Testis (tissue), 3 donors: ENCODE data around the gene LPP. TPM values are rescaled to one million over a fixed set of nuclear protein-coding genes. Genes with fewer than 3 reads are reported as not detected.

Source experiments
- DNase-seq: peaks from one replicate; pipeline ENCODE4 v3.0.0-alpha.2; 2019
- H3K27ac ChIP-seq, 2 donors: fragments of 200-600 bp; sonication (generic); one replicate each; pipeline ENCODE4 v1.5.1; 2019
- H3K27me3 ChIP-seq: fragments of 200-600 bp; sonication (generic); one replicate; pipeline ENCODE4 v1.5.1; 2019
- H3K36me3 ChIP-seq: fragments of 200-600 bp; sonication (generic); one replicate; pipeline ENCODE4 v1.5.1; 2017; ENCODE audit warnings: low read depth; ENCODE audit errors: missing control alignments
- H3K4me1 ChIP-seq: fragments of 200-600 bp; sonication (generic); one replicate; pipeline ENCODE4 v1.5.1; 2019
- H3K4me3 ChIP-seq, 2 donors: fragments of 200-600 bp; sonication (generic); one replicate each; pipeline ENCODE4 v1.5.1; 2017 to 2019
- H3K9me3 ChIP-seq: fragments of 200-600 bp; sonication (generic); one replicate; pipeline ENCODE4 v1.5.1; 2017
- CTCF ChIP-seq, 3 experiments: fragments of 450-650 bp in 2 of 3; fragments of 200-600 bp in 1 of 3; sonication (generic) in 1 of 3; IDR thresholded peaks; one replicate each; pipeline ENCODE4 v1.5.1; 2016 to 2019; ENCODE audit warnings: antibody characterized with exemption in 3 of 3, mild to moderate bottlenecking in 2 of 3, moderate library complexity in 1 of 3
- POLR2A ChIP-seq: fragments of 450-650 bp; IDR thresholded peaks from one replicate; pipeline ENCODE4 v1.6.1; 2017; ENCODE audit warnings: antibody characterized with exemption, mild to moderate bottlenecking, moderate library complexity
- WGBS, 2 donors: methylation state at CpG; one replicate each; pipeline ENCODE4 v1.1.5; 2018; 5-methylcytosine and 5-hydroxymethylcytosine counted together
- intact Hi-C: fragments of 100-400 bp; cut with DNase I; formaldehyde crosslinking; loops from one replicate; pipeline ENCODE4 v1.15.1; 2023; ENCODE audit warnings: low total_unique reads
- polyA plus RNA-seq: library from polyadenylated mRNA; stranded (reverse); fragments of 350-450 nt; fragmentation: Illumina TruSeq; extraction: RNeasy Lipid Tissue Mini Kit (QIAGEN cat#74804); gene quantifications from one replicate; pipeline ENCODE4 v1.2.3, GENCODE V29; 2014; ENCODE audit warnings: low read depth, low replicate concordance; ENCODE audit not compliant: insufficient read depth
- total RNA-seq, 2 donors: library from RNA; depleted of rRNA; stranded (reverse); fragments of >200 nt; gene quantifications; one replicate each; pipeline ENCODE4 v1.2.3, GENCODE V29; 2016

LPP gene
- total and polyA plus RNA-seq, 3 donors from 2014 or later, result 89.9 to 135 (median 132) TPM

GRCh38 chr3:188358787-188359493, 205.0 kb downstream of the LPP start:
- H3K9me3 ChIP-seq, result no peaks in the 10 kb centered on the region
- TF ChIP-seq POLR2A, result no peak
- H3K4me3 ChIP-seq, result no peak overlapping the region
- 81 to 82% methylated on average over 10 of the region's 10 CpGs for WGBS, 2 donors
- intact Hi-C loops, result no loop called here
- no peaks in the 10 kb centered on the region for H3K4me1 ChIP-seq
- no peak overlapping the region for H3K27ac ChIP-seq
- no peak for DNase-seq
- no peaks in the 10 kb centered on the region for H3K36me3 ChIP-seq
- H3K27me3 ChIP-seq, result no peaks in the 10 kb centered on the region

- TF ChIP-seq POLR2A (no peak), CTCF (IDR thresholded peaks at IDR 0.05) (no peak)
- no peaks in the 10 kb centered on the region for H3K27me3 ChIP-seq
- intact Hi-C loops, result no loop called here
- no peaks in the 10 kb centered on the region for H3K4me1 ChIP-seq
- no peak overlapping the region for H3K4me3 ChIP-seq
- no peaks in the 10 kb centered on the region for H3K9me3 ChIP-seq
- no peaks in the 10 kb centered on the region for H3K36me3 ChIP-seq
- WGBS, 2 donors, result 95 to 96% methylated on average over 3 of the region's 3 CpGs
- no peak overlapping the region for H3K27ac ChIP-seq
- no peak for DNase-seq
Observed at GRCh38 chr3:188360364-188360881, 206.5 kb downstream of the LPP start.

- no peak for DNase-seq
- Histone ChIP-seq H3K4me3 (no peak overlapping the region), H3K27ac (no peak overlapping the region), H3K27me3 (no peaks in the 10 kb centered on the region), H3K36me3 (no peaks in the 10 kb centered on the region), H3K4me1 (no peaks in the 10 kb centered on the region), H3K9me3 (no peaks in the 10 kb centered on the region)
- 83 to 87% methylated on average over 7 of the region's 7 CpGs for WGBS, 2 donors
- TF ChIP-seq CTCF (IDR thresholded peaks at IDR 0.05) (no peak), POLR2A (no peak)
- intact Hi-C loops, result no loop called here
Observed at GRCh38 chr3:188361888-188362287, 207.9 kb downstream of the LPP start.

- Histone ChIP-seq H3K27me3 (no peaks in the 10 kb centered on the region), H3K27ac (no peak overlapping the region), H3K4me1 (no peaks in the 10 kb centered on the region), H3K36me3 (no peaks in the 10 kb centered on the region), H3K4me3 (no peak overlapping the region), H3K9me3 (no peaks in the 10 kb centered on the region)
- WGBS, 2 donors, result 70 to 75% methylated on average over 10 of the region's 10 CpGs
- intact Hi-C loops, result no loop called here
- TF ChIP-seq POLR2A (no peak), CTCF (IDR thresholded peaks at IDR 0.05) (no peak)
- DNase-seq, result no peak
Observed at GRCh38 chr3:188362405-188362831, 208.5 kb downstream of the LPP start.

GRCh38 chr3:188365184-188365583, 211.2 kb downstream of the LPP start:
- no peaks in the 10 kb centered on the region for H3K36me3 ChIP-seq
- intact Hi-C loops, result no loop called here
- no peaks in the 10 kb centered on the region for H3K27me3 ChIP-seq
- DNase-seq, result no peak
- no peak overlapping the region for H3K4me3 ChIP-seq
- H3K4me1 ChIP-seq, result no peaks in the 10 kb centered on the region
- no peaks in the 10 kb centered on the region for H3K9me3 ChIP-seq
- 94 to 96% methylated on average over 5 of the region's 5 CpGs for WGBS, 2 donors
- TF ChIP-seq POLR2A (no peak), CTCF (IDR thresholded peaks at IDR 0.05) (no peak)
- no peak overlapping the region for H3K27ac ChIP-seq
